Measurements from ENCODE around the gene MMP25.
A peak's percentile ranks its signal among the peaks of the same experiment; 100 is the strongest.

GRCh38 chr16:3027983-3028715 is 18.2 kb upstream of the MMP25 start:
- TF ChIP-seq POLR2AphosphoS5 (IDR thresholded peaks at IDR 0.05; ENCODE audit: low read depth, low read length) (peak; percentile 62), CTCF (IDR thresholded peaks at IDR 0.05) (peak; percentile 96), SIN3A (IDR thresholded peaks at IDR 0.05; ENCODE audit: borderline replicate concordance, insufficient read depth, low read depth, low read length) (no peak), REST (IDR thresholded peaks at IDR 0.05; ENCODE audit: insufficient read depth in 1 of 2, low read depth in 2 of 2, low read length in 1 of 2) (peak in 1 of 2 experiments; percentile 49; a peak in 1 of 4 replicates), TCF7L2 (IDR thresholded peaks at IDR 0.05; ENCODE audit: low read depth, low read length) (no peak)

All from Panc1 (cell line).